HepG2 (cell line): ENCODE measurements around the gene ERFL.

Experiments used
- POLR2AphosphoS2 ChIP-seq: IDR thresholded peaks from 2 replicates; pipeline ENCODE4 v1.6.1; 2011; ENCODE audit warnings: low read depth, low read length, improper control_type of control experiment
- RFX5 ChIP-seq: IDR thresholded peaks from 2 replicates; pipeline ENCODE4 v1.6.1; 2011; ENCODE audit warnings: low read depth, low read length, improper control_type of control experiment
- SNRNP70 ChIP-seq: fragments of 200-400 bp; formaldehyde crosslinking; IDR thresholded peaks from 2 replicates; pipeline ENCODE4 v1.6.1; 2017; ENCODE audit warnings: mild to moderate bottlenecking, low read depth, low read length, moderate library complexity
- TCF7L2 ChIP-seq: IDR thresholded peaks from 2 replicates; pipeline ENCODE4 v1.6.1; 2011; ENCODE audit warnings: mild to moderate bottlenecking, low read depth, low read length, moderate library complexity
- XRCC5 ChIP-seq: fragments of 200-400 bp; formaldehyde crosslinking; optimal IDR thresholded peaks from 2 replicates; pipeline ENCODE3; 2017; ENCODE audit warnings: mild to moderate bottlenecking, low read length
- ZNF124 ChIP-seq: sonication (generic); formaldehyde crosslinking; IDR thresholded peaks from 2 replicates; pipeline ENCODE4 v1.4.0; 2020; ENCODE audit warnings: missing genetic modification reagents
- ZNF263 ChIP-seq: sonication (generic); formaldehyde crosslinking; IDR thresholded peaks from 2 replicates; pipeline ENCODE4 v1.4.0; 2020; ENCODE audit warnings: missing genetic modification reagents
- ZNF605 ChIP-seq: sonication (generic); formaldehyde crosslinking; IDR thresholded peaks from 2 replicates; pipeline ENCODE4 v1.8.0; 2022; ENCODE audit warnings: mild to moderate bottlenecking, missing genetic modification reagents
- ZNF713 ChIP-seq: sonication (generic); formaldehyde crosslinking; IDR thresholded peaks from 2 replicates; pipeline ENCODE4 v1.4.0; 2020; ENCODE audit warnings: mild to moderate bottlenecking, missing genetic modification reagents
- ZNF75D ChIP-seq: sonication (generic); formaldehyde crosslinking; IDR thresholded peaks from 2 replicates; pipeline ENCODE4 v1.8.1; 2023; ENCODE audit warnings: missing genetic modification reagents, mild to moderate bottlenecking, borderline replicate concordance
- ZNF780A ChIP-seq: sonication (generic); formaldehyde crosslinking; IDR thresholded peaks from 2 replicates; pipeline ENCODE4 v1.8.0; 2022; ENCODE audit warnings: mild to moderate bottlenecking, missing genetic modification reagents, moderate library complexity
- TF ChIP-seq, protein P1 (sequence below): sonication (generic); formaldehyde crosslinking; IDR thresholded peaks from 2 replicates; pipeline ENCODE4 v1.5.0; 2020; ENCODE audit warnings: mild to moderate bottlenecking, missing genetic modification reagents, moderate library complexity
- TF ChIP-seq, protein P2 (sequence below): sonication (generic); formaldehyde crosslinking; IDR thresholded peaks from 2 replicates; pipeline ENCODE4 v1.4.0; 2020; ENCODE audit warnings: missing genetic modification reagents, borderline replicate concordance

DNA sequence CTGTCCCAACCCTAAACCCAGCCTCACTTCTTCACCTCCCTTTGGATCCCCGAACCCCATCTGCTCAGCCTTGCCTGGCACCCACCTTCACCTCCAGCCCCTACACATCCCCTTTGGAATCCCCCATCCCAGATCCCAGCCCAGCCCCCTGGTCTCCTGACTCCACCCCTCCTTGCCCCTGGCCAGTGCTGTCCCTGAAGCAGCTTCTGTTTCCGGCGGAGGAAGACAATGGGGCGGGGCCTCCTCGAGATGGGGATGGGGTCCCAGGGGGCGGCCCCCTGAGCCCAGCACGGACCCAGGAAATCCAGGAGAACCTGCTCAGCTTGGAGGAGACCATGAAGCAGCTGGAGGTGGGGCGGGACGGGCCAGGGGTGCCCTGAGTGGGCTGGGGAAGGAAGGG, 22.0 kb downstream of the ERFL start:
- TF ChIP-seq ZNF780A (CRISPR knock-in tag) = no peak
- no peak for TF ChIP-seq ZNF263 (CRISPR knock-in tag)
- TF ChIP-seq RFX5 = no peak
- no peak for TF ChIP-seq POLR2AphosphoS2
- no peak for TF ChIP-seq XRCC5
- TF ChIP-seq ZNF713 (CRISPR knock-in tag) = no peak
- no peak for TF ChIP-seq SNRNP70
- TF ChIP-seq TCF7L2 = no peak
- TF ChIP-seq, protein P1, sequence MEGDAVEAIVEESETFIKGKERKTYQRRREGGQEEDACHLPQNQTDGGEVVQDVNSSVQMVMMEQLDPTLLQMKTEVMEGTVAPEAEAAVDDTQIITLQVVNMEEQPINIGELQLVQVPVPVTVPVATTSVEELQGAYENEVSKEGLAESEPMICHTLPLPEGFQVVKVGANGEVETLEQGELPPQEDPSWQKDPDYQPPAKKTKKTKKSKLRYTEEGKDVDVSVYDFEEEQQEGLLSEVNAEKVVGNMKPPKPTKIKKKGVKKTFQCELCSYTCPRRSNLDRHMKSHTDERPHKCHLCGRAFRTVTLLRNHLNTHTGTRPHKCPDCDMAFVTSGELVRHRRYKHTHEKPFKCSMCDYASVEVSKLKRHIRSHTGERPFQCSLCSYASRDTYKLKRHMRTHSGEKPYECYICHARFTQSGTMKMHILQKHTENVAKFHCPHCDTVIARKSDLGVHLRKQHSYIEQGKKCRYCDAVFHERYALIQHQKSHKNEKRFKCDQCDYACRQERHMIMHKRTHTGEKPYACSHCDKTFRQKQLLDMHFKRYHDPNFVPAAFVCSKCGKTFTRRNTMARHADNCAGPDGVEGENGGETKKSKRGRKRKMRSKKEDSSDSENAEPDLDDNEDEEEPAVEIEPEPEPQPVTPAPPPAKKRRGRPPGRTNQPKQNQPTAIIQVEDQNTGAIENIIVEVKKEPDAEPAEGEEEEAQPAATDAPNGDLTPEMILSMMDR (CRISPR knock-in tag) = no peak
- TF ChIP-seq ZNF605 (CRISPR knock-in tag) = no peak
- TF ChIP-seq ZNF75D (CRISPR knock-in tag) = no peak
- TF ChIP-seq ZNF124 = no peak
- TF ChIP-seq, protein P2, sequence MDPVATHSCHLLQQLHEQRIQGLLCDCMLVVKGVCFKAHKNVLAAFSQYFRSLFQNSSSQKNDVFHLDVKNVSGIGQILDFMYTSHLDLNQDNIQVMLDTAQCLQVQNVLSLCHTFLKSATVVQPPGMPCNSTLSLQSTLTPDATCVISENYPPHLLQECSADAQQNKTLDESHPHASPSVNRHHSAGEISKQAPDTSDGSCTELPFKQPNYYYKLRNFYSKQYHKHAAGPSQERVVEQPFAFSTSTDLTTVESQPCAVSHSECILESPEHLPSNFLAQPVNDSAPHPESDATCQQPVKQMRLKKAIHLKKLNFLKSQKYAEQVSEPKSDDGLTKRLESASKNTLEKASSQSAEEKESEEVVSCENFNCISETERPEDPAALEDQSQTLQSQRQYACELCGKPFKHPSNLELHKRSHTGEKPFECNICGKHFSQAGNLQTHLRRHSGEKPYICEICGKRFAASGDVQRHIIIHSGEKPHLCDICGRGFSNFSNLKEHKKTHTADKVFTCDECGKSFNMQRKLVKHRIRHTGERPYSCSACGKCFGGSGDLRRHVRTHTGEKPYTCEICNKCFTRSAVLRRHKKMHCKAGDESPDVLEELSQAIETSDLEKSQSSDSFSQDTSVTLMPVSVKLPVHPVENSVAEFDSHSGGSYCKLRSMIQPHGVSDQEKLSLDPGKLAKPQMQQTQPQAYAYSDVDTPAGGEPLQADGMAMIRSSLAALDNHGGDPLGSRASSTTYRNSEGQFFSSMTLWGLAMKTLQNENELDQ (CRISPR knock-in tag) = no peak
